ENCODE results near the gene AKAP13. TPM values are rescaled to one million over a fixed set of nuclear protein-coding genes. Genes with fewer than 3 reads are reported as not detected.

Gene AKAP13
- total and polyA plus RNA-seq, 2 of the 8 experiments (the other 6 are each of a cell fraction or from before 2014, with no cell fraction given): 14.0 to 46.2 TPM

- DNase-seq (ENCODE audit: low read depth in 1 of 2, low spot score in 2 of 2): no peak
- H3K4me1 ChIP-seq (replicated peaks in 1 of 4; ENCODE audit: control insufficient read depth in 3 of 4, insufficient read depth in 4 of 4, low read length in 3 of 4): peaks cover 0 to 5% (median 1%) of the 10 kb centered on the region in 4 experiments; a peak in 3 of 7 replicates
- CTCF ChIA-PET (ENCODE audit: partially characterized antibody): interaction anchor here (0.7 kb wide), 1 partner anchor 13 kb away, joined by 3 read pairs; no protein-coding TSS in a partner anchor
- H3K18ac ChIP-seq (ENCODE audit: extremely low read depth, low read length): no peak overlapping the region
- WGBS, 2 experiments (ENCODE audit: extremely low coverage in 1 of 2, insufficient coverage in 1 of 2, insufficient read length in 1 of 2, insufficient replicate concordance in 2 of 2, low coverage in 1 of 2, low lambda C conversion rate in 2 of 2, missing lambda C conversion rate in 1 of 2): 93% methylated on average over 3 of the region's 3 CpGs; no CpG with 5 or more reads in 1 of the 2 experiments
- H2AFZ ChIP-seq (ENCODE audit: low read length): no peak overlapping the region
- POLR2A ChIA-PET (ENCODE audit: partially characterized antibody): no interaction called here
- no peaks in the 10 kb centered on the region for H3K23me2 ChIP-seq (ENCODE audit: low read depth, low read length)
- TF ChIP-seq YY1 (IDR thresholded peaks at IDR 0.05; ENCODE audit: low read depth, low read length) (no peak), BACH1 (IDR thresholded peaks at IDR 0.05; ENCODE audit: low read length) (no peak), HDAC2 (IDR thresholded peaks at IDR 0.05; ENCODE audit: borderline replicate concordance in 1 of 2, low read depth in 2 of 2, low read length in 2 of 2) (no peak), HDAC6 (IDR thresholded peaks at IDR 0.05; ENCODE audit: low read depth, low read length) (no peak), TCF12 (IDR thresholded peaks at IDR 0.05; ENCODE audit: low read depth, low read length) (no peak), TAF7 (optimal IDR thresholded peaks at IDR 0.05; ENCODE audit: borderline replicate concordance, low read depth, low read length) (no peak), KDM1A (IDR thresholded peaks at IDR 0.05; ENCODE audit: borderline replicate concordance, low read length) (no peak)
- no peak overlapping the region for H2BK20ac ChIP-seq (ENCODE audit: low read length)
- H3K36me3 ChIP-seq (ENCODE audit: control insufficient read depth in 2 of 4, insufficient read depth in 4 of 4, low read length in 3 of 4): no peaks in the 10 kb centered on the region
- H2BK5ac ChIP-seq (ENCODE audit: low read depth, low read length): no peak overlapping the region
- no peak overlapping the region for H3K4me2 ChIP-seq (ENCODE audit: insufficient read depth in 1 of 2, low read depth in 2 of 2, low read length in 2 of 2)
- H3K9ac ChIP-seq (replicated peaks in 1 of 4; ENCODE audit: extremely low read depth in 1 of 4, low read depth in 3 of 4, low read length in 3 of 4): no peak overlapping the region
- H2BK120ac ChIP-seq (replicated peaks; ENCODE audit: low read depth, low read length): no peak overlapping the region
- no peaks in the 10 kb centered on the region for H3K9me3 ChIP-seq (ENCODE audit: insufficient read depth in 2 of 2, low read depth in 1 of 2, low read length in 1 of 2)
- peaks cover 3 to 9% of the 10 kb centered on the region in 2 experiments for H4K20me1 ChIP-seq (replicated peaks in 1 of 2; ENCODE audit: control insufficient read depth in 1 of 2, insufficient read depth in 2 of 2, low read length in 2 of 2)
- no peak overlapping the region for H3K4ac ChIP-seq (replicated peaks; ENCODE audit: insufficient read length, low read depth, low read length)
- H3K27ac ChIP-seq (ENCODE audit: low read depth, low read length): no peak overlapping the region
- peaks cover 0 to 74% of the 10 kb centered on the region in 2 experiments; a peak in 2 of 4 replicates for H3K79me2 ChIP-seq (ENCODE audit: control insufficient read depth in 1 of 2, insufficient read depth in 2 of 2, low read length in 2 of 2)
- no peak overlapping the region for H3K4me3 ChIP-seq (ENCODE audit: extremely low read depth in 1 of 4, insufficient read depth in 2 of 4, low read depth in 3 of 4, low read length in 4 of 4)
- no peak overlapping the region for H3K23ac ChIP-seq (ENCODE audit: insufficient read length)
- no peak overlapping the region for H3K14ac ChIP-seq (ENCODE audit: insufficient read length)
- H3K27me3 ChIP-seq (replicated peaks in 1 of 4; ENCODE audit: control insufficient read depth in 3 of 4, extremely low read depth in 1 of 4, insufficient read depth in 3 of 4, low read length in 3 of 4): no peaks in the 10 kb centered on the region
- FAIRE-seq: no peak
- peaks cover 11% of the 10 kb centered on the region for H3K79me1 ChIP-seq (ENCODE audit: low read depth, low read length)
- H4K91ac ChIP-seq (replicated peaks; ENCODE audit: insufficient read length, low read length): no peak overlapping the region
- H3K56ac ChIP-seq (replicated peaks; ENCODE audit: insufficient read length, low read depth, low read length): no peak overlapping the region
- H2BK15ac ChIP-seq (ENCODE audit: low read length): no peak overlapping the region
- H4K5ac ChIP-seq (ENCODE audit: insufficient read length, low read depth, low read length): no peak overlapping the region
- no peak overlapping the region for H2AK5ac ChIP-seq (ENCODE audit: low read depth, low read length)
- H4K8ac ChIP-seq (ENCODE audit: extremely low read depth, insufficient read depth, low read length): no peak overlapping the region
- no peak overlapping the region for H2BK12ac ChIP-seq (ENCODE audit: low read depth, low read length)
These were observed 76.4 kb downstream of the AKAP13 start for GRCh38 chr15:85456798-85457197.

Measured in H1 (cell line).